GM12873 (cell line): ENCODE measurements around the gene PI4KB.

Experiments used
- TF ChIP-seq, protein P1 (sequence below): IDR thresholded peaks from 2 replicates; pipeline ENCODE4 v1.5.1; 2012; ENCODE audit warnings: low read depth, mild to moderate bottlenecking, moderate library complexity, low read length, control low read depth; ENCODE audit not compliant: insufficient read depth; ENCODE audit errors: missing control alignments

PI4KB gene

DNA sequence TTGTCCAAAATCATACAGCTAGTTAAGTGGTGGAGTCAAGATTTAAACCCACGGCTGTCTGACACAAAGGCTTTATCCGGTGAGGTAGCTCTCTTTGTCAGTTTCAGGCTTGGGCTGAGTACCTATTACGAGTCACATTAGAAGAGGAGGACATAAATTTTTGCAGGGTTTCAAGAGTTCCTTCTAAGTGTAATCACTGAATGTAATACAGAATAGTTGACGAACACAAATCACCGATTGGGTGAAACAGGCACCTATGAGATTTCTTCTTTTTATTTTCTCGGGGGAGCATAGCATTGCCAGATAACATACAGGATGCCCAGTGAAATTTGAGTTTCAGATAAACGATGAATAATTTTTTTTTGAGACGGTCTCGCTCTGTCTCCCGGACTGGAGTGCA is 71.8 kb downstream of the PI4KB start:
- TF ChIP-seq, protein P1, sequence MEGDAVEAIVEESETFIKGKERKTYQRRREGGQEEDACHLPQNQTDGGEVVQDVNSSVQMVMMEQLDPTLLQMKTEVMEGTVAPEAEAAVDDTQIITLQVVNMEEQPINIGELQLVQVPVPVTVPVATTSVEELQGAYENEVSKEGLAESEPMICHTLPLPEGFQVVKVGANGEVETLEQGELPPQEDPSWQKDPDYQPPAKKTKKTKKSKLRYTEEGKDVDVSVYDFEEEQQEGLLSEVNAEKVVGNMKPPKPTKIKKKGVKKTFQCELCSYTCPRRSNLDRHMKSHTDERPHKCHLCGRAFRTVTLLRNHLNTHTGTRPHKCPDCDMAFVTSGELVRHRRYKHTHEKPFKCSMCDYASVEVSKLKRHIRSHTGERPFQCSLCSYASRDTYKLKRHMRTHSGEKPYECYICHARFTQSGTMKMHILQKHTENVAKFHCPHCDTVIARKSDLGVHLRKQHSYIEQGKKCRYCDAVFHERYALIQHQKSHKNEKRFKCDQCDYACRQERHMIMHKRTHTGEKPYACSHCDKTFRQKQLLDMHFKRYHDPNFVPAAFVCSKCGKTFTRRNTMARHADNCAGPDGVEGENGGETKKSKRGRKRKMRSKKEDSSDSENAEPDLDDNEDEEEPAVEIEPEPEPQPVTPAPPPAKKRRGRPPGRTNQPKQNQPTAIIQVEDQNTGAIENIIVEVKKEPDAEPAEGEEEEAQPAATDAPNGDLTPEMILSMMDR, result no peak

DNA sequence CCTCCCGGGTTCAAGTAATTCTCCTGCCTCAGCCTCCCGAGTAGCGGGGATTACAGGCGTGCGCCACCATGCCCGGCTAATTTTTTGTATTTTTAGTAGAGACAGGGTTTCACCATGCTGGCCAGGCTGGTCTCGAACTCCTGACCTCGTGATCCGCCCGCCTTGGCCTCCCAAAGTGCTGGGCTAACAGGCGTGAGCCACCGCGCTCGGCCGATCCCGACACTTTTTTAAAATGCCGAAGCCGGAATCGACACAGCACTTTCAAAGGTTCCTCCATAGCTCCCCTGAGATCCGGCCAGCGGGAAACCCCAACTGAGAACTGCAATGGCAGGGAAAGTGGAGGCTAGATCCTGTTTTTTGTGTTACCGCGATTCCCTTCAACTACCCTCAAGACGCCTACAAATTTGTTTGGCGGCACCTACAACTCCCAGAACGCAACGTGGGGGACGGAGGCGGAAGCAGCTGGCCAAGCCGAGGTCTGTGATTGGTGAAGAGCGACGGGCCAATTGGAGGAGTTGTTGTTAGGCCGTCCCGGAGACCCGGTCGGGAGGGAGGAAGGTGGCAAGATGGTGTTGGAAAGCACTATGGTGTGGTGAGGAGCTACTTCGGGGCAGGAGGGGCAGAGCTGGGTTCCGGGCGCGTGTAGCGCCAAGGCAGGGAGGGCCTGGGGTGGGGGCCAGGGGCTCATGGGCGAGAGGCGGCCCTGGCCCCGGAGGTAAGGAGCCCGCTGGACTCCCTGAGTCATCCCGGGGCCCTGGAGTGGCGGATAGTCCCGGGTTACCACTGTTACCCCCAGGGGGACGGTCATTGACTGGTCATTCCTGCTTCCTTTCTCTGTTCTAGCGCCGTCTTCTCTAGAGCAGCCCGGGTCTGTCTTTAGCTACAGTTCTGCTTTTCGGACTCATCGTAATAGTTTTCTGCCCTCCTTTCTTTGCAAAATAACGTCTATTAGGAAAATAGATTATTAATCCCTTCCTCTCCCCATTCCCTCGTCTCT is 72.7 kb downstream of the PI4KB start, which contains the start of gene PSMD4:
Gene PSMD4 (plus strand): TSS at position 518 of the 997 bp plus-strand sequence. CDS start 49 bp downstream, at position 567.
- TF ChIP-seq, protein P1, result no peak

DNA sequence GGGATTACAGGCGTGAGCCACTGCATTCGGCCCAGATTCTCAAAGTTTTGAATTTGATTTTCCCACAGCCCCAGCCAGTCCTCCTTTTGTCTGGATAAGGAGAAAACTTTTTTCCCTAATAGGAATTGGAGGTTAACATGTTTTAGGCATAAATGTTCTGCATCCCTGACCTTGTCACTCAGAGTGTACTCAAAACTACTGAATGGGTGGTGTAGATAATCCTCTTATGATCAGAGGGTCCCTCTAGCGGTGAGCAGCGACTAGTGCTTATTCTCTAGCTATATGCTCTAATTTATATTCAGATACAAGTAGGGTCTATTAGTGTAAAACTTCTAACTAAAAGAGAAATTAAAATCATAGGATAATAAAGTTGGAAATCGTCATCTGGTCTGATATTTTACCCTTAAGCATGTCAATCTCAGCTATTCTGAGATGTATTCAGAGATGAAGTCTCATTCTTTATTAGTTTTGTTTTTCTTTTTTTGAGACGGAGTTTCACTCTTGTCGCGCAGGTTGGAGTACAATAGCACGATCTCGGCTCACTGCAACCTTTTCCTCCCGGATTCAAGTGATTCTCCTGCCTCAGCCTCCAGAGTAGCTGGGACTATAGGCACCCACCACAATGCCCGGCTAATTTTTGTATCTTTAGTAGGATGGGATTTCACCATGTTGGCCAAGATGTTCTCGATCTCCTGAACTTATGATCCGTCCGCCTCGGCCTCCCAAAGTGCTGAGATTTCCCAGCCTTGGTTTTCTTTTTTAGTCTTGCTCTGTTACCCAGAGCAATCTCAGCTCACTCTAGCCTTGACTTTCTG is 75.4 kb downstream of the PI4KB start:
- TF ChIP-seq, protein P1, result peak; percentile 88

DNA sequence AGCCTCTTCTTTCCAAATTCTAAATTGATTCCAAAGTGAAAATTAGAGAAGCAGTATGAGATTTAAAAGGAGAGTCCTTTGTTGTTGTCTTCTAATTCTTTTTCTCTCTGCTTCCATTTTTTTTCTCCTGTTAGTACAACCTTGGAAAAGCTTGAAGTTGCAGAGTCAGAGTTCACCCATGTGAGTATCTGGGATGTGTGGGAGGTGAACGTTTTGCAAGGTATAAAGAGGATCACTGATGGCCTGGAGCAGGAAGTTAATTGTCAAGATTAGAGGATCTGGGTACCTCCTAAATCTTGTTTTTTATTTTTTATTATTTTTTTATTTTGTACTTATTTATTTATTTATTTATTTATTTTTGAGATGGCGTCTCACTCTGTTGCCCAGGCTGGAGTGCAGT is 80.4 kb downstream of the PI4KB start:
- TF ChIP-seq, protein P1, result no peak

DNA sequence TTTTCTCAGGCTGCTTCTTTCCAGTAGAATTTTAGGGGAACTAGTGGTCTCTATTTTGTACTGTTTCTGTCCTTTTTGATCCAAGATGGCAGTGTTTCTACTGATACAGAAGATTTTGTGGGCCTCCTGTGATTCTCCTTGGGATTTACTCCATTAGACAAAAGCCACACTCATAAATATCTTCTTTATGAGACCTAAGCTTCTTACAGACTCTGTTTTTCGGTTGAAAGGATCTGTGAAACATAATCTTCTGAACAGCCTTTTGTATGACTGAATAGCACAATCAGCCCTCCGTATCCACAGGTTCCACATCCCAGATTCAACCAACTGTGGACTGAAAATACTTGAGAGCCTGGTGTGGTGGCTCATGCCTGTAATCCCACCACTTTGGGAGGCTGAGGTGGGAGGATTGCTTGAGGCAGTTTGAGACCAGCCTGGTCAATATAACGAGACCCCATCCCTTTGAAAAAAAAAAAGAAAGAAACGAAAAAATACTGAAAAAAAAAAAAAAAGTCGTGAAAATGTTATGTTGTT is 83.5 kb downstream of the PI4KB start:
- TF ChIP-seq, protein P1, result no peak

DNA sequence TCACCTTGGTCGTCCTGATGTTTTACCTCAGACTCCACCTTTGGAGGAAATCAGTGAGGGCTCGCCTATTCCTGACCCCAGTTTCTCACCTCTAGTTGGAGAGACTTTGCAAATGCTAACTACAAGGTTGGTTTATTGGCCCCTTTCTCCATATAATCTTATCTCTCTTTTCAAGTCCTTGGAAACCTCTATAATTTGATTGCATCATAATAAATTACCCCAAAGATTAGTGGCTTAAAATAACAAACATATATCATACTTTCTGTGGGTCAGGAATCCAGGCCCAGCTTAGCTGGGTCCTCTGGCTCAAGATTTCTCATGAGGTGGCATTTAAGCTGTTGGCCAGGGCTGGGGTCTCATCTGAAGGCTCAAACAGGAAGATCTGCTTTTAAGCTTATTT is 84.8 kb downstream of the PI4KB start:
- TF ChIP-seq, protein P1, result no peak
